Measurements from ENCODE around the gene PIM2.

The PIM2 gene

GRCh38 chrX:48918643-48919340, at the start of gene PIM2:
Gene PIM2 (minus strand): TSS chrX:48919024. CDS start chrX:48918834, 190 bp downstream.
- peak; percentile 85 to 94 (median 92) for DNase-seq

GRCh38 chrX:48968377-48968776, 49.6 kb upstream of the PIM2 start:
- no peak for DNase-seq

GRCh38 chrX:48966796-48967579, 48.2 kb upstream of the PIM2 start:
- no peak for DNase-seq

- no peak for DNase-seq
Measured at GRCh38 chrX:48965959-48966358, 47.1 kb upstream of the PIM2 start.

- no peak for DNase-seq
Measured at GRCh38 chrX:48961585-48962091, 42.8 kb upstream of the PIM2 start.

GRCh38 chrX:48960291-48960690, 41.5 kb upstream of the PIM2 start:
- DNase-seq: no peak

- peak in 3 of 6 experiments; percentile 2 to 68 (median 28) for DNase-seq
Measured at GRCh38 chrX:48958635-48959094, 39.8 kb upstream of the PIM2 start.

- DNase-seq: peak; percentile 93 to 98 (median 94)
Measured at GRCh38 chrX:48957827-48958634, 39.2 kb upstream of the PIM2 start.

- DNase-seq: peak; percentile 73 to 94 (median 81)
Measured at GRCh38 chrX:48957477-48957826, 38.6 kb upstream of the PIM2 start, which contains the start of gene OTUD5. Gene OTUD5 (minus strand): TSS chrX:48957607. CDS start chrX:48957570, 37 bp downstream.

- DNase-seq: peak in 5 of 6 experiments; percentile 19 to 55 (median 40)
Measured at GRCh38 chrX:48956728-48957414, 38.0 kb upstream of the PIM2 start.

GRCh38 chrX:48948589-48948988, 29.8 kb upstream of the PIM2 start:
- DNase-seq: no peak

- peak; percentile 17 to 63 (median 34) for DNase-seq
Measured at GRCh38 chrX:48945517-48946348, 26.9 kb upstream of the PIM2 start.

GRCh38 chrX:48942895-48943294, 24.1 kb upstream of the PIM2 start:
- DNase-seq: no peak

- DNase-seq: no peak
Measured at GRCh38 chrX:48940404-48940955, 21.7 kb upstream of the PIM2 start.

- peak in 5 of 6 experiments; percentile 5 to 56 (median 40) for DNase-seq
Measured at GRCh38 chrX:48939524-48940228, 20.9 kb upstream of the PIM2 start.

GRCh38 chrX:48938721-48939425, 20.0 kb upstream of the PIM2 start:
- peak; percentile 43 to 76 (median 64) for DNase-seq

GRCh38 chrX:48937054-48937907, 18.5 kb upstream of the PIM2 start:
- peak; percentile 77 to 94 (median 86) for DNase-seq

- peak in 1 of 6 experiments; percentile 25 for DNase-seq
Measured at GRCh38 chrX:48936429-48937053, 17.7 kb upstream of the PIM2 start.

All from stimulated activated naive CD4-positive, alpha-beta T cell (primary cell).